SU-DHL-6 (cell line): Measurements from ENCODE around the gene PTH2.

Experiments used
- H2AFZ ChIP-seq: fragments of 200-600 bp; sonication (generic); 2 replicates; pipeline ENCODE4 v1.6.1; 2014; ENCODE audit warnings: low read depth, mild to moderate bottlenecking, moderate library complexity, mixed read lengths, antibody characterized with exemption, low read length; ENCODE audit not compliant: severe bottlenecking
- H3F3A ChIP-seq: fragments of 200-600 bp; shearing (Covaris generic); 2 replicates; pipeline ENCODE4 v1.6.0; 2016; ENCODE audit warnings: antibody characterized with exemption, mild to moderate bottlenecking; ENCODE audit not compliant: insufficient read depth
- H3K27ac ChIP-seq: fragments of 200-600 bp; sonication (generic); 2 replicates; pipeline ENCODE4 v1.5.1; 2016; ENCODE audit warnings: low read depth, mild to moderate bottlenecking, low read length, moderate library complexity, mixed read lengths
- H3K27me3 ChIP-seq: fragments of 200-600 bp; sonication (generic), shearing (Covaris generic); 2 replicates; pipeline ENCODE4 v1.6.0; 2014; ENCODE audit warnings: mild to moderate bottlenecking, low read length
- H3K36me3 ChIP-seq: fragments of 200-600 bp; sonication (generic); 2 replicates; pipeline ENCODE4 v1.6.1; 2014; ENCODE audit warnings: mild to moderate bottlenecking, low read length, mixed read lengths
- H3K4me2 ChIP-seq: fragments of 300-600, 200-600 bp; shearing (Covaris generic), sonication (generic); 2 replicates; pipeline ENCODE4 v1.6.0; 2014; ENCODE audit warnings: low read length, low read depth, mild to moderate bottlenecking; ENCODE audit not compliant: poor library complexity, severe bottlenecking
- H3K4me3 ChIP-seq: fragments of 200-600 bp; sonication (generic); 2 replicates; pipeline ENCODE4 v1.5.1; 2014; ENCODE audit warnings: antibody characterized with exemption, low read length, mild to moderate bottlenecking, mixed read lengths; ENCODE audit not compliant: insufficient read depth, poor library complexity, severe bottlenecking
- H3K79me2 ChIP-seq: fragments of 200-600 bp; sonication (generic); 2 replicates; pipeline ENCODE4 v1.6.1; 2014; ENCODE audit warnings: mild to moderate bottlenecking, low read length, moderate library complexity; ENCODE audit not compliant: insufficient read depth
- H3K9ac ChIP-seq: fragments of 200-600 bp; sonication (generic); 2 replicates; pipeline ENCODE4 v1.7.0; 2014; ENCODE audit warnings: mild to moderate bottlenecking, low read length
- H3K9me2 ChIP-seq: fragments of 200-600 bp; sonication (generic); replicated peaks from 2 replicates; pipeline ENCODE4 v1.6.1; 2014; ENCODE audit warnings: low read length; ENCODE audit not compliant: insufficient read depth
- H3K9me3 ChIP-seq: fragments of 200-600 bp; sonication (generic); 2 replicates; pipeline ENCODE4 v1.6.1; 2014; ENCODE audit warnings: low read length, mixed read lengths; ENCODE audit not compliant: insufficient read depth
- H4K20me1 ChIP-seq: fragments of 200-600 bp; sonication (generic); 2 replicates; pipeline ENCODE4 v1.6.1; 2014; ENCODE audit warnings: low read depth, mild to moderate bottlenecking, antibody characterized with exemption, low read length, moderate library complexity, mixed read lengths
- CTCF ChIP-seq: fragments of 200-600 bp; sonication (generic); IDR thresholded peaks from one replicate; pipeline ENCODE4 v1.5.1; 2017; ENCODE audit warnings: antibody characterized with exemption, mild to moderate bottlenecking, low read length, moderate library complexity; ENCODE audit not compliant: insufficient read depth, poor library complexity, severe bottlenecking
- EZH2phosphoT487 ChIP-seq: fragments of 200-600 bp; sonication (generic), shearing (Covaris generic); conservative IDR thresholded peaks from 2 replicates; pipeline ENCODE4 v1.6.1; 2018; ENCODE audit warnings: mild to moderate bottlenecking, antibody characterized with exemption, low read length, moderate library complexity, mixed read lengths

PTH2 gene

GRCh38 chr19:49415810-49416200 is 7.4 kb downstream of the PTH2 start:
- H2AFZ ChIP-seq, result no peak overlapping the region
- H3K4me3 ChIP-seq, result no peak overlapping the region
- H3K9me3 ChIP-seq, result no peaks in the 10 kb centered on the region
- no peaks in the 10 kb centered on the region for H3K36me3 ChIP-seq
- no peaks in the 10 kb centered on the region for H3F3A ChIP-seq
- H3K9me2 ChIP-seq, result no peaks in the 10 kb centered on the region
- no peaks in the 10 kb centered on the region for H3K27me3 ChIP-seq
- TF ChIP-seq EZH2phosphoT487 (no peak), CTCF (no peak)
- no peak overlapping the region for H3K4me2 ChIP-seq
- no peaks in the 10 kb centered on the region for H3K79me2 ChIP-seq
- no peaks in the 10 kb centered on the region for H4K20me1 ChIP-seq
- H3K9ac ChIP-seq, result no peak overlapping the region
- no peak overlapping the region for H3K27ac ChIP-seq

- H2AFZ ChIP-seq, result no peak overlapping the region
- H3K27ac ChIP-seq, result no peak overlapping the region
- no peak overlapping the region for H3K4me3 ChIP-seq
Measured at GRCh38 chr19:49415102-49415809, 8.0 kb downstream of the PTH2 start.

GRCh38 chr19:49414256-49414655 is 9.0 kb downstream of the PTH2 start:
- Histone ChIP-seq H3K4me2 (no peak overlapping the region), H4K20me1 (no peaks in the 10 kb centered on the region), H3K4me3 (no peak overlapping the region), H3K9ac (no peak overlapping the region), H3K36me3 (no peaks in the 10 kb centered on the region), H3K27me3 (no peaks in the 10 kb centered on the region), H3K27ac (no peak overlapping the region), H3F3A (no peaks in the 10 kb centered on the region), H3K9me3 (no peaks in the 10 kb centered on the region), H3K79me2 (no peaks in the 10 kb centered on the region), H3K9me2 (no peaks in the 10 kb centered on the region), H2AFZ (no peak overlapping the region)
- TF ChIP-seq CTCF, result no peak
- TF ChIP-seq EZH2phosphoT487, result no peak

More at GRCh38 chr19:49415102-49415809, 8.0 kb downstream of the PTH2 start:
- H3K9me3 ChIP-seq, result no peaks in the 10 kb centered on the region
- TF ChIP-seq EZH2phosphoT487 (no peak), CTCF (no peak)
- no peaks in the 10 kb centered on the region for H3F3A ChIP-seq
- no peaks in the 10 kb centered on the region for H4K20me1 ChIP-seq
- H3K79me2 ChIP-seq, result no peaks in the 10 kb centered on the region
- no peaks in the 10 kb centered on the region for H3K27me3 ChIP-seq
- no peaks in the 10 kb centered on the region for H3K9me2 ChIP-seq
- H3K36me3 ChIP-seq, result no peaks in the 10 kb centered on the region
- H3K4me2 ChIP-seq, result no peak overlapping the region
- H3K9ac ChIP-seq, result no peak overlapping the region
